Epithelial cell of proximal tubule (primary cell): ENCODE data around the gene C1orf210. TPM values are rescaled to one million over a fixed set of nuclear protein-coding genes. Genes with fewer than 3 reads are reported as not detected.

ENCODE experiments used
- DNase-seq: peaks from one replicate; pipeline ENCODE4 v3.0.0-alpha.2; 2011; ENCODE audit warnings: low read depth
- H3K4me3 ChIP-seq: 2 replicates; pipeline ENCODE4 v1.5.1; 2011; ENCODE audit warnings: low read depth, mild to moderate bottlenecking, low read length
- CTCF ChIP-seq: conservative IDR thresholded peaks from 2 replicates; pipeline ENCODE4 v1.5.1; 2012; ENCODE audit warnings: low read depth, mild to moderate bottlenecking, low read length
- total RNA-seq: library from RNA; depleted of rRNA; stranded (reverse); fragments of >200 nt; gene quantifications from 2 replicates; pipeline ENCODE4 v1.2.3, GENCODE V29; 2015

The C1orf210 gene
- total RNA-seq, 1 donor from 2014 or later: 0.29 TPM

- no peak for DNase-seq
- no peak for TF ChIP-seq CTCF
These were observed 2.8 kb upstream of the C1orf210 start for GRCh38 chr1:43288058-43288784.

GRCh38 chr1:43286533-43286932 lies 1.2 kb upstream of the C1orf210 start:
- H3K4me3 ChIP-seq: no peak overlapping the region
- DNase-seq: no peak
- TF ChIP-seq CTCF: no peak

More at GRCh38 chr1:43288058-43288784, 2.8 kb upstream of the C1orf210 start:
- H3K4me3 ChIP-seq: no peak overlapping the region

DNA sequence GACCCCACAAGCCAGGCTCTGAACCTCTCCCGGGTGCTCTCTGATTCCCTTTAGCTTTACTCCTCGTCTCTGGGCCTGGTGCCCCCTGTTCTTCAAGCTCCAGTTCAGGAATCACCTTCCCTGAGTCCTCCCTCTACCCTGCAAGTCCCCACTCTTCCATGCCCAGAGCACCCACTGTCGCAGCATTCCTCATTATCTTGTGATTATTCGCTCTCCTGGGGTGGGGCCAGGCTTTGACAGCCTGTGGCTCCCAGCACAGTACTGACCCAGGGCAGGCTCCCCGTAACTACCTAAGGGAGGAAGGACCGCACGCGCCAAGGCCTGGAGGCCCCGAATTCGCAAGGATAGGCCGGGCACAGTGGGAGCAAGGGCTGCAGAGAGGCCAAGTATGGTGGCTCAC lies 734 bp upstream of the C1orf210 start:
- no peak for TF ChIP-seq CTCF
- no peak for DNase-seq
- H3K4me3 ChIP-seq: no peak overlapping the region

GRCh38 chr1:43284546-43285110 lies 753 bp downstream of the C1orf210 start:
- no peak overlapping the region for H3K4me3 ChIP-seq
- TF ChIP-seq CTCF: no peak
- no peak for DNase-seq

- H3K4me3 ChIP-seq: no peak overlapping the region
- TF ChIP-seq CTCF: no peak
- no peak for DNase-seq
These were observed 1.3 kb downstream of the C1orf210 start for GRCh38 chr1:43284065-43284464.

GRCh38 chr1:43282220-43283195 lies 2.9 kb downstream of the C1orf210 start:
- no peak for TF ChIP-seq CTCF
- no peak for DNase-seq
- no peak overlapping the region for H3K4me3 ChIP-seq
